Liver (tissue), 3 donors: ENCODE data around the gene DPP7.

Source experiments
- ATF3 ChIP-seq: IDR thresholded peaks from 2 replicates; pipeline ENCODE4 v1.6.1; 2016; ENCODE audit warnings: antibody characterized with exemption
- CTCF ChIP-seq: fragments of 150-350 bp; IDR thresholded peaks from 2 replicates; pipeline ENCODE4 v1.5.1; 2017; ENCODE audit warnings: improper control_type of control experiment, low read depth, low read length; ENCODE audit not compliant: missing input control
- GABPA ChIP-seq, 2 donors: IDR thresholded peaks in 1 of 2; conservative IDR thresholded peaks in 1 of 2; 2 replicates each; pipeline ENCODE4 v1.6.1; 2016; ENCODE audit warnings: antibody characterized with exemption in 2 of 2, mild to moderate bottlenecking in 1 of 2, moderate library complexity in 1 of 2
- HNF4A ChIP-seq, 2 donors: conservative IDR thresholded peaks; 2 replicates each; pipeline ENCODE4 v1.6.1; 2016; ENCODE audit warnings: antibody characterized with exemption in 2 of 2, mild to moderate bottlenecking in 2 of 2
- HNF4G ChIP-seq: IDR thresholded peaks from 2 replicates; pipeline ENCODE4 v1.6.1; 2016; ENCODE audit warnings: antibody characterized with exemption
- JUND ChIP-seq, 2 donors: IDR thresholded peaks; 2 replicates each; pipeline ENCODE4 v1.6.1; 2016; ENCODE audit warnings: antibody characterized with exemption in 2 of 2
- MAX ChIP-seq: IDR thresholded peaks from 2 replicates; pipeline ENCODE4 v1.6.1; 2016; ENCODE audit warnings: antibody characterized with exemption
- RAD21 ChIP-seq, 2 donors: IDR thresholded peaks; 2 replicates each; pipeline ENCODE4 v1.6.1; 2016; ENCODE audit warnings: antibody characterized with exemption in 2 of 2, mild to moderate bottlenecking in 2 of 2
- REST ChIP-seq: IDR thresholded peaks from 2 replicates; pipeline ENCODE4 v1.6.1; 2016; ENCODE audit warnings: antibody characterized with exemption, mild to moderate bottlenecking
- SP1 ChIP-seq: IDR thresholded peaks from 2 replicates; pipeline ENCODE4 v1.6.1; 2018; ENCODE audit warnings: antibody characterized with exemption, mild to moderate bottlenecking
- TAF1 ChIP-seq: conservative IDR thresholded peaks from 2 replicates; pipeline ENCODE4 v1.6.1; 2016; ENCODE audit warnings: antibody characterized with exemption, mild to moderate bottlenecking
- YY1 ChIP-seq: IDR thresholded peaks from 2 replicates; pipeline ENCODE4 v1.6.1; 2016; ENCODE audit warnings: antibody characterized with exemption, mild to moderate bottlenecking
- donor health status: healthy.
- donor health status: healthy.

- no peak for TF ChIP-seq CTCF
- TF ChIP-seq YY1 = no peak
- TF ChIP-seq HNF4G = no peak
- no peak for TF ChIP-seq RAD21 (IDR thresholded peaks at IDR 0.05)
- no peak for TF ChIP-seq HNF4A (conservative IDR thresholded peaks at IDR 0.05)
- no peak for TF ChIP-seq ATF3
- TF ChIP-seq REST = no peak
- no peak for TF ChIP-seq JUND (IDR thresholded peaks at IDR 0.05)
- TF ChIP-seq TAF1 = no peak
- TF ChIP-seq MAX = no peak
- TF ChIP-seq GABPA (IDR thresholded peaks at IDR 0.05 in 1 of 2, conservative IDR thresholded peaks at IDR 0.05 in 1 of 2) = no peak
- TF ChIP-seq SP1 = no peak
Observed at GRCh38 chr9:137111788-137112563, 2.6 kb downstream of the DPP7 start.
